GM12875 (cell line): ENCODE measurements around the gene PCSK1N.

Source experiments
- H3K4me3 ChIP-seq: one replicate; pipeline ENCODE4 v1.5.1; 2011; ENCODE audit warnings: low read depth, low read length, control low read depth
- TF ChIP-seq, protein P1 (sequence below): IDR thresholded peaks from 2 replicates; pipeline ENCODE4 v1.5.1; 2011; ENCODE audit warnings: low read depth, mild to moderate bottlenecking, control low read depth, inconsistent platforms, low read length, moderate library complexity, borderline replicate concordance; ENCODE audit not compliant: insufficient read depth

Gene PCSK1N

DNA sequence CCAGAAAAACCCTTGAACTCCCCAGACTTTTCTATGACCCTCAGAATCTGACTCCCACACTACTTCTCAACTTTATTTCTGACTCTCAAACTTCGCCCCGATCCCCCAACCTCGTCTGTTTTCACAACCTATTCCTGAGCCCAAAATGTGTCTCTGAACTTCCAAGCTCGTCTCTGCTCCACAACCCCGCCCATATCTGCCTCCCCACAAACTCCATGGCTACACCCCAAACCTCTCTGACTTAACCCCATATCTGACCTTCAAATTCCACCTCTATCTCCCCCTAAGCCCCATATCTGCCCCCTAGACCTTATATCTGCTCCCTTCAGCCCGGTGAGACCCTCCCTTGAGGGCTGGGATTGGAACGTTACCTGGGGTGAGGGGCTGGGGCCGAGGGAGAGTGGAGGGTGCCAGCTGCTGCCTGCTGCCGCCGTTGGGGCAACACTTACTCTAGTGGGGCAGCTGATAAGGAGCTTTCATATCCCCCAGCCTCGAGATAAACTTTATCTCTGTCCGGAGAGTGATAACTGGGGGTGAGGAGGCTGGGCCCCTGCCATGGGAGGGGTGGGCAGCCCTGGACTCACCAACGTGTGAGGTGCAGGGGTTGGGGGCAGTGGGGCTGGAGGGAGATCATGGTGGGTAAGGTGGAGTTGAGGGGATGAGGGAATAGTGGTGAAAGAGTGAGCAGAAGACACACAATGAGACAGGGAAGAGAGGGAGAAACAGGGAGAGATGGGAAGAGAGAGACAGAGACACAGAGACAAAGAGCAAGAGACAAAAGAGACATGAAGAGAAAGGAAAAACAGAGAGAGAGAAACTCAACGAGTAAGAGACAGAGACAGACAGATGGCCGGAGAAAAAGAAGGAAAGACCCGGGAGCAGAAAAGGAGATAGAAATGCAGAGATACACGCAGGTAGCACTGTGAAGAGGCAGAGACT, 47.6 kb downstream of the PCSK1N start:
- H3K4me3 ChIP-seq = no peak overlapping the region
- TF ChIP-seq, protein P1, sequence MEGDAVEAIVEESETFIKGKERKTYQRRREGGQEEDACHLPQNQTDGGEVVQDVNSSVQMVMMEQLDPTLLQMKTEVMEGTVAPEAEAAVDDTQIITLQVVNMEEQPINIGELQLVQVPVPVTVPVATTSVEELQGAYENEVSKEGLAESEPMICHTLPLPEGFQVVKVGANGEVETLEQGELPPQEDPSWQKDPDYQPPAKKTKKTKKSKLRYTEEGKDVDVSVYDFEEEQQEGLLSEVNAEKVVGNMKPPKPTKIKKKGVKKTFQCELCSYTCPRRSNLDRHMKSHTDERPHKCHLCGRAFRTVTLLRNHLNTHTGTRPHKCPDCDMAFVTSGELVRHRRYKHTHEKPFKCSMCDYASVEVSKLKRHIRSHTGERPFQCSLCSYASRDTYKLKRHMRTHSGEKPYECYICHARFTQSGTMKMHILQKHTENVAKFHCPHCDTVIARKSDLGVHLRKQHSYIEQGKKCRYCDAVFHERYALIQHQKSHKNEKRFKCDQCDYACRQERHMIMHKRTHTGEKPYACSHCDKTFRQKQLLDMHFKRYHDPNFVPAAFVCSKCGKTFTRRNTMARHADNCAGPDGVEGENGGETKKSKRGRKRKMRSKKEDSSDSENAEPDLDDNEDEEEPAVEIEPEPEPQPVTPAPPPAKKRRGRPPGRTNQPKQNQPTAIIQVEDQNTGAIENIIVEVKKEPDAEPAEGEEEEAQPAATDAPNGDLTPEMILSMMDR = no peak

DNA sequence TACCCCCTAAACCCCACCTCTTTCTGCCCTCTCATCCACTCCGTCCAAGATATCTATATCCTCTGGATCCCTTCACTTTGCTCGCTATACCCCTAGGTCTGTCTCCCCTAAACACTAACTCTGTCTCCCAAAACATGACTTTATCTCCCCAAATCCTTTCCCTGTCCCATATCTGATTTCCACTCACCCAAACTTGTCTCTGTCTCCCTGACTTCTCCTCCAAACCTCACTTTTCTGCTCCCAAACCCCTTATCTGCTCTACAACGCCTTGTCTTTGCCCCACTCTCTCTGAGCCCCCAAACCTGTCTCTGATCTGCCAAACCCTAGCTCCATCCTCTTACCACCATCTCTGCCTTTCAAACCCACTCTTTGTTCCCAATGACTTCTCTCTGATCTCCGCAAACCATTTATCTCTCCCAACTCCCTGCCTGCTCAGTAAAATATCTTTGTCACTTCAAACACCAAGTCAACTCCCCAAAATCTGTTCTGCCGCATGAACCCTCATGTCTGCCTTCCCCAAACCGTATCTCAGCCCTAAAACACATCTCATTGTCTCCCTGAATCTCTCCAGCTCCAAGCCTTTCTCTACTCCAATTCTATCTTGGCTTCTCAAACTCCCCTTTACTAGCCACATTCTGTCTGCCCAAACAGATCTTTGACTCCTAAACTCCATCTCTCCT, 48.4 kb downstream of the PCSK1N start:
- TF ChIP-seq, protein P1 = no peak
- no peak overlapping the region for H3K4me3 ChIP-seq

DNA sequence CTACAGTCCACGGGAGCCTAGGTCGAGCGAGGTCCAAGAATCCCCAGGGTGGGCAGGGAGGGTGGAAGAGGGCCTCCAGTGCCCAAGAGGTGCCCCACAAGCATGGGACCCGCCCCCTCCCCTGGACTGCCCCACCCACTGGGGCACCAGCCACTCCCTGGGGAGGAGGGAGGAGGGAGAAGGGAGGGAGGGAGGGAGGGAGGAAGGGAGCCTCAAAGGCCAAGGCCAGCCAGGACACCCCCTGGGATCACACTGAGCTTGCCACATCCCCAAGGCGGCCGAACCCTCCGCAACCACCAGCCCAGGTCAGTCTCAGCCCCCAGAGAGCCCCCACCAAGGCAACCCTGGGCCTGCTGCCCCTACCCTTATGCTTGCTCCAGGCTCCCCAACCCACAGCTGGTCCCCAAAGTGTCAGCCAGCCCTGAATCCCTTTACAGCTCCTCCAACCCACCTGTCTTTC, 49.0 kb downstream of the PCSK1N start, which contains the start of gene GATA1:
Gene GATA1, plus strand, starts transcription at position 250 of the 460 bp plus-strand sequence. CDS start 4,520 bp downstream, outside the sequence.
- TF ChIP-seq, protein P1 = no peak
- H3K4me3 ChIP-seq = no peak within 1 kb of the TSS

DNA sequence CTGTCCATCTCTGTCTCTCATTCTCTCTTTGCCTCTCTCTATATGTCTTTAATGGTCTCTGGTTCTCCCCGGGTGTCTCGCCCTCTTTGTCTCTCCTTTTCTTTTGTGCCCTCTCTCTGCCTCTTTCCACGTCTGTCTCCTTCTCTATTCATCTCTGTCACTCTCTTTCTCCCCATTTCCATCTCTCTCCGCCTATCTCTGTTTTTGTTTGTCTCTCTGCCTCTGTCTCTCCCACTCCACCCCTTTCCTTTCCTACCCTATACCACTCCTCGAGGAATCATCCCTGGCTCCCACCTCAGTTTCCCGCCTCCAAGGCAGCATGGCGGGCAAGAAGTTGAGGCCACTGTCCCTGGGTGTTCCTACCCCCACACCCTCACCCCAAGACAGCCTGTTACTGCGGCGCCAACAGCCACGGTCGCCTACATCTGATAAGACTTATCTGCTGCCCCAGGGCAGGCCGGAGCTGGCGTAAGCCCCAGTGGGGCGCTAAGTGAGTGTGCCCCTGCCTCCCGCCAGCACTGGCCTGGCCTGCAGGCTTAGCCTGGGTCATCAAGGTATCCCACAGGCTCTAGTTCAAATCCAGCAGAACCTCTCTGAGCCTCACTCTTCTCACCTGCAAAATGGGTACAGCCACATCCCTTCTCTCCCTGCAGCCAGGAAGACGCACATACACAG, 49.7 kb downstream of the PCSK1N start:
- H3K4me3 ChIP-seq = no peak overlapping the region
- TF ChIP-seq, protein P1 = no peak

DNA sequence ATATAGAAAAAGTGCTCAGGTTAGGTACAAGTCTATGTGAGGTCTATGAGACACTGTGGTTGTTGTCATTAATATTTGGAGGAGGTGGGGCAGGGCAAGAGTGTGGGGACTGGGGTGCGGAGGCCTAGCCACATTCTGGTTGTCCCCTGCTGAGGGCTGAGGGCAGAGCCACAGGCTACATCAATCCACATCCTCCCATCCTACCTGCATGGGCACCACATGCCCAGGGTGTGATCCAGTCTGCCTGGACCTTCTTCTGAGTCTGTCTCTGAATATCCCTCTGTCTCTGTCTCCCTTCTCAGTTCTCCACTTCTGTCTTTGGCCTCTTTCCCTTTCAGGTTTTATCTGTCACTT, 50.2 kb downstream of the PCSK1N start:
- no peak overlapping the region for H3K4me3 ChIP-seq
- TF ChIP-seq, protein P1 = no peak

DNA sequence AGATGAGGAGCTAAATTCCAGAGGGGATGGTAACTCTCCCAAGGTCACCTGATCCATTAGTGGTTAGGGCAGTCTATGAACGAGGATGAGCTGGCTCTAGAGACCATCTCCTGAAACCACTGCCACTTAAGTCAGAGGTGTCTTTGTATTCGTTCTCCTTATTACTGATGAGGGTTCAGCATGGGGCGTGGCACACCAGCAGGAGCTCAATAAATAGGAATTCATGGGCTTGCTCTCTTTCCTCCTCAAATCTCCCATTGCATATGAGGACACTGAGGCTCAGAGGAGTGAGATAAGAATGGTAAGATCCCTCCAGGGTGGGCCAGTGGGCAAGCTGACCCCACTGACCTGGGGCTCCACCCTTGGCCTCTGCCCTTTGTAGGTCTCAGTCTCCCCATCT, 50.7 kb downstream of the PCSK1N start:
- H3K4me3 ChIP-seq = no peak overlapping the region
- TF ChIP-seq, protein P1 = no peak
